Keratinocyte (primary cell): ENCODE results near the gene LRTM1.

Experiments
- CTCF ChIP-seq, 3 experiments: IDR thresholded peaks in 1 of 3; conservative IDR thresholded peaks in 1 of 3; optimal IDR thresholded peaks in 1 of 3; 2 replicates in 2 of 3; 3 replicates in 1 of 3; pipeline versions ENCODE3 to v1.5.1; 2011; ENCODE audit warnings: low read length in 3 of 3, mild to moderate bottlenecking in 3 of 3, moderate library complexity in 2 of 3, control low read depth in 1 of 3, inconsistent platforms in 1 of 3; ENCODE audit not compliant: insufficient read depth in 2 of 3; ENCODE audit errors: extremely low read depth in 1 of 3
- EZH2 ChIP-seq: IDR thresholded peaks from one replicate; pipeline ENCODE4 v1.6.1; 2012; ENCODE audit warnings: inconsistent platforms, mild to moderate bottlenecking, low read length, moderate library complexity

- no peak for TF ChIP-seq CTCF (optimal IDR thresholded peaks at IDR 0.05 in 1 of 3, IDR thresholded peaks at IDR 0.05 in 1 of 3, conservative IDR thresholded peaks at IDR 0.05 in 1 of 3; ENCODE audit: extremely low read depth in 1 of 3, insufficient read depth in 2 of 3, low read length in 3 of 3)
- no peak for TF ChIP-seq EZH2
Measured at GRCh38 chr3:54966979-54967378, 39.1 kb upstream of the LRTM1 start.
